CD1c-positive myeloid dendritic cell (primary cell): Measurements from ENCODE around the gene ZNF132.

ENCODE experiments used
- DNase-seq: peaks from one replicate; pipeline ENCODE4 v3.0.0-alpha.2; 2016; ENCODE audit errors: extremely low spot score

Gene ZNF132

GRCh38 chr19:58406818-58407657, 32.9 kb downstream of the ZNF132 start:
- peak; percentile 18 for DNase-seq

GRCh38 chr19:58403920-58404478, 36.0 kb downstream of the ZNF132 start:
- peak; percentile 35 for DNase-seq

- DNase-seq: no peak
Observed at GRCh38 chr19:58401840-58402421, 38.0 kb downstream of the ZNF132 start.

- peak; percentile 100 for DNase-seq
Observed at GRCh38 chr19:58400916-58401839, 38.8 kb downstream of the ZNF132 start.

- no peak for DNase-seq
Observed at GRCh38 chr19:58400316-58400915, 39.5 kb downstream of the ZNF132 start.

- no peak for DNase-seq
Observed at GRCh38 chr19:58399903-58400302, 40.0 kb downstream of the ZNF132 start.

- no peak for DNase-seq
Observed at GRCh38 chr19:58398545-58398944, 41.4 kb downstream of the ZNF132 start.

GRCh38 chr19:58398087-58398486, 41.9 kb downstream of the ZNF132 start:
- no peak for DNase-seq

GRCh38 chr19:58397533-58398037, 42.4 kb downstream of the ZNF132 start:
- no peak for DNase-seq

- no peak for DNase-seq
Observed at GRCh38 chr19:58396691-58397532, 43.0 kb downstream of the ZNF132 start.

GRCh38 chr19:58395979-58396627, 43.9 kb downstream of the ZNF132 start:
- no peak for DNase-seq

GRCh38 chr19:58395220-58395978, 44.6 kb downstream of the ZNF132 start, which contains the start of gene RNF225:
Gene RNF225 (plus strand): TSS chr19:58395656. CDS start chr19:58396090, 434 bp downstream.
- no peak for DNase-seq

- DNase-seq: no peak
Observed at GRCh38 chr19:58394821-58395219, 45.1 kb downstream of the ZNF132 start.

- DNase-seq: no peak
Observed at GRCh38 chr19:58393725-58394033, 46.3 kb downstream of the ZNF132 start.

GRCh38 chr19:58392945-58393724, 46.8 kb downstream of the ZNF132 start:
- DNase-seq: no peak

GRCh38 chr19:58388175-58388526, 51.8 kb downstream of the ZNF132 start:
- DNase-seq: no peak

- DNase-seq: no peak
Observed at GRCh38 chr19:58387338-58388174, 52.4 kb downstream of the ZNF132 start.
